C4-2B (cell line): ENCODE results near the gene CIT.

ENCODE experiments used
- CTCF ChIP-seq: fragments of 450-650 bp; conservative IDR thresholded peaks from 2 replicates; pipeline ENCODE4 v1.5.1; 2017; ENCODE audit warnings: mild to moderate bottlenecking
- ZFX ChIP-seq: fragments of 450-650 bp; IDR thresholded peaks from 2 replicates; pipeline ENCODE4 v1.6.1; 2017

GRCh38 chr12:119693511-119693910, 183.6 kb downstream of the CIT start:
- TF ChIP-seq CTCF, result no peak
- no peak for TF ChIP-seq ZFX
